HepG2 (cell line): Measurements from ENCODE around the gene EIF3L. TPM values are rescaled to one million over a fixed set of nuclear protein-coding genes. Genes with fewer than 3 reads are reported as not detected.

ENCODE experiments used
- ATAD3A ChIP-seq: sonication (generic); formaldehyde crosslinking; IDR thresholded peaks from 2 replicates; pipeline ENCODE4 v1.4.0; 2020; ENCODE audit warnings: missing genetic modification reagents
- DMAP1 ChIP-seq: IDR thresholded peaks from 2 replicates; pipeline ENCODE4 v1.6.1; 2016
- E2F2 ChIP-seq: sonication (generic); formaldehyde crosslinking; IDR thresholded peaks from 2 replicates; pipeline ENCODE4 v1.4.0; 2020; ENCODE audit warnings: missing genetic modification reagents, borderline replicate concordance
- ETV5 ChIP-seq: IDR thresholded peaks from 2 replicates; pipeline ENCODE4 v1.6.1; 2018; ENCODE audit warnings: missing biosample characterization, missing genetic modification reagents, inconsistent platforms, borderline replicate concordance
- MAFF ChIP-seq: IDR thresholded peaks from 2 replicates; pipeline ENCODE4 v1.6.1; 2011; ENCODE audit warnings: low read depth, low read length, improper control_type of control experiment
- PAF1 ChIP-seq: IDR thresholded peaks from 2 replicates; pipeline ENCODE4 v1.6.1; 2016; ENCODE audit warnings: missing genetic modification reagents, missing compliant biosample characterization
- REL ChIP-seq: sonication (generic); formaldehyde crosslinking; conservative IDR thresholded peaks from 2 replicates; pipeline ENCODE4 v1.8.0; 2022; ENCODE audit warnings: mild to moderate bottlenecking, missing genetic modification reagents, moderate library complexity
- RELA ChIP-seq: sonication (generic); formaldehyde crosslinking; IDR thresholded peaks from 2 replicates; pipeline ENCODE4 v1.4.0; 2020; ENCODE audit warnings: missing genetic modification reagents
- RFX1 ChIP-seq: fragments of 450-650 bp; IDR thresholded peaks from 2 replicates; pipeline ENCODE4 v1.6.1; 2017
- ZBTB10 ChIP-seq: sonication (generic); formaldehyde crosslinking; IDR thresholded peaks from 2 replicates; pipeline ENCODE4 v1.4.0; 2020; ENCODE audit warnings: missing genetic modification reagents, borderline replicate concordance
- ZBTB14 ChIP-seq: sonication (generic); formaldehyde crosslinking; IDR thresholded peaks from 2 replicates; pipeline ENCODE4 v1.4.0; 2020; ENCODE audit warnings: missing genetic modification reagents
- ZBTB49 ChIP-seq: sonication (generic); formaldehyde crosslinking; IDR thresholded peaks from 2 replicates; pipeline ENCODE4 v1.4.0; 2020; ENCODE audit warnings: missing genetic modification reagents, borderline replicate concordance
- ZFAT ChIP-seq: sonication (generic); formaldehyde crosslinking; conservative IDR thresholded peaks from 2 replicates; pipeline ENCODE4 v1.8.1; 2023; ENCODE audit warnings: missing genetic modification reagents, inconsistent platforms
- ZNF121 ChIP-seq: sonication (generic); formaldehyde crosslinking; IDR thresholded peaks from 2 replicates; pipeline ENCODE4 v1.5.0; 2020; ENCODE audit warnings: mild to moderate bottlenecking, missing genetic modification reagents
- ZNF329 ChIP-seq: sonication (generic); formaldehyde crosslinking; IDR thresholded peaks from 2 replicates; pipeline ENCODE4 v1.9.0; 2021; ENCODE audit warnings: low read depth, mild to moderate bottlenecking, missing genetic modification reagents
- ZNF33A ChIP-seq: sonication (generic); formaldehyde crosslinking; IDR thresholded peaks from 2 replicates; pipeline ENCODE4 v1.5.1; 2020; ENCODE audit warnings: missing genetic modification reagents, mild to moderate bottlenecking, moderate library complexity, borderline replicate concordance
- ZNF792 ChIP-seq: IDR thresholded peaks from 2 replicates; pipeline ENCODE4 v1.6.1; 2016
- ZNF850 ChIP-seq: sonication (generic); formaldehyde crosslinking; conservative IDR thresholded peaks from 2 replicates; pipeline ENCODE4 v1.9.0; 2021; ENCODE audit warnings: mild to moderate bottlenecking, missing genetic modification reagents
- polyA plus RNA-seq, 8 experiments: library from polyadenylated mRNA; depleted of rRNA in 3 of 8; stranded (reverse) in 7 of 8; unstranded in 1 of 8; fragments of >200 nt; fragmentation: Illumina TruSeq in 4 of 8; extraction: Trizol in 4 of 8; gene quantifications; 2 replicates each; pipeline versions ENCODE4 v1.2.1 to v1.2.3, GENCODE V29; 2011 to 2016; ENCODE audit warnings: low read depth in 4 of 8, missing spikeins in 1 of 8, mixed read lengths in 1 of 8; ENCODE audit not compliant: insufficient read depth in 1 of 8
- total RNA-seq, 5 experiments: library from RNA; depleted of rRNA; stranded (reverse); fragments of >200 nt; fragmentation: Illumina TruSeq; extraction: Trizol; gene quantifications; 2 replicates each; pipeline ENCODE4 v1.2.3, GENCODE V29; 2016; ENCODE audit warnings: low read depth in 1 of 5
- TF ChIP-seq, protein P1 (sequence below): sonication (generic); formaldehyde crosslinking; IDR thresholded peaks from 2 replicates; pipeline ENCODE4 v1.5.1; 2020; ENCODE audit warnings: mild to moderate bottlenecking, missing genetic modification reagents, borderline replicate concordance

EIF3L gene
- total and polyA plus RNA-seq, 2 of the 13 experiments (the other 11 are each of a cell fraction or from before 2014, with no cell fraction given), result 514 to 793 TPM

GRCh38 chr22:37817705-37818408, 31.4 kb upstream of the EIF3L start (continued):
- TF ChIP-seq RELA (peak; percentile 56; the same call in 1 of the 2 replicates), ZNF850 (no peak; the same call in 1 of the 2 replicates), ZBTB14 (CRISPR knock-in tag) (no peak), ZNF329 (no peak), ETV5 (CRISPR knock-in tag) (peak; percentile 74; the same call in 1 of the 2 replicates), ZFAT (no peak), ZNF121 (CRISPR knock-in tag) (peak; percentile 37; the same call in 1 of the 2 replicates), REL (0 out of 2 replicates have a peak, but pooled peaks have one; percentile 46), ZBTB49 (no peak), E2F2 (0 out of 2 replicates have a peak, but pooled peaks have one; percentile 53), MAFF (no peak), RFX1 (no peak), ZBTB10 (CRISPR knock-in tag) (peak; percentile 91; the same call in 1 of the 2 replicates), ZNF792 (CRISPR knock-in tag) (0 out of 2 replicates have a peak, but pooled peaks have one; percentile 22), ZNF33A (CRISPR knock-in tag) (peak; percentile 75; the same call in 1 of the 2 replicates), ATAD3A (CRISPR knock-in tag) (no peak), PAF1 (CRISPR knock-in tag) (no peak), DMAP1 (0 out of 2 replicates have a peak, but pooled peaks have one; percentile 23)
- TF ChIP-seq, protein P1, sequence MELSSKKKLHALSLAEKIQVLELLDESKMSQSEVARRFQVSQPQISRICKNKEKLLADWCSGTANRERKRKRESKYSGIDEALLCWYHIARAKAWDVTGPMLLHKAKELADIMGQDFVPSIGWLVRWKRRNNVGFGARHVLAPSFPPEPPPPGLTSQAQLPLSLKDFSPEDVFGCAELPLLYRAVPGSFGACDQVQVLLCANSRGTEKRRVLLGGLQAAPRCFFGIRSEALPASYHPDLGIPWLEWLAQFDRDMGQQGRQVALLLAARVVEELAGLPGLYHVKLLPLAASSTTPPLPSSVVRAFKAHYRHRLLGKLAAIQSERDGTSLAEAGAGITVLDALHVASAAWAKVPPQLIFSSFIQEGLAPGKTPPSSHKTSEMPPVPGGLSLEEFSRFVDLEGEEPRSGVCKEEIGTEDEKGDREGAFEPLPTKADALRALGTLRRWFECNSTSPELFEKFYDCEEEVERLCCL (CRISPR knock-in tag), result no peak
